Measurements from ENCODE around the gene RTRAF.

DNA sequence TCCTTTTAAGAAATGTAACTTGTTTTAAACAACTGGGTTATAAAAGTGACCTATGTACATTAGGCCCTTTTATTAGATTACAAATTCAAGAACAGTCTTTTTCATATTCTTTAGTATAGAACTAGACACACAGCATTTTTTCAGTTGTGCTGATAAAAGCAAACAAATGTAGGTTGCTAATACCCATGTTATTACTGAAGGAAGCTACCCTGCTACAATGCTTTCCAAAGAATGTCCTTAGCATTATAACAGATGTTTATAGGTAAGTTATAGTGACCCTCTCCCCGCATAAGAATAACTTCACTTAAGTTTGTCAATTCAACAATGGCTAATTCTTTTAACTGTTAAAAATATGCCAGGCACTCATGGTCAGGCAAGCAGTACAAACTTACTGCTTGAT, 17.9 kb downstream of the RTRAF start:
- no peak for TF ChIP-seq CTCF (IDR thresholded peaks at IDR 0.05 in 2 of 3, conservative IDR thresholded peaks at IDR 0.05 in 1 of 3; ENCODE audit: borderline replicate concordance in 1 of 3, insufficient read depth in 1 of 3, low read depth in 2 of 3, low read length in 2 of 3)
- TF ChIP-seq YY1 (IDR thresholded peaks at IDR 0.05; ENCODE audit: extremely low read depth, insufficient replicate concordance, low read depth, low read length), result no peak
- TF ChIP-seq ZNF274 (IDR thresholded peaks at IDR 0.05; ENCODE audit: low read depth, low read length), result no peak
- TF ChIP-seq POLR2A (IDR thresholded peaks at IDR 0.05; ENCODE audit: borderline replicate concordance, extremely low read depth, insufficient read depth, insufficient read length), result no peak

Data from HCT116 (cell line).